GM18519 (cell line): Measurements from ENCODE around the gene ELN.
A peak's percentile ranks its signal among the peaks of the same experiment; 100 is the strongest.

Experiments used
- ATAC-seq: cut with Tn5 transposase; IDR thresholded peaks from one replicate; pipeline ENCODE4 v1.9.1; 2021; ENCODE audit warnings: mild to moderate bottlenecking, moderate library complexity; ENCODE audit not compliant: unreplicated experiment, low FRiP score

The ELN gene

DNA sequence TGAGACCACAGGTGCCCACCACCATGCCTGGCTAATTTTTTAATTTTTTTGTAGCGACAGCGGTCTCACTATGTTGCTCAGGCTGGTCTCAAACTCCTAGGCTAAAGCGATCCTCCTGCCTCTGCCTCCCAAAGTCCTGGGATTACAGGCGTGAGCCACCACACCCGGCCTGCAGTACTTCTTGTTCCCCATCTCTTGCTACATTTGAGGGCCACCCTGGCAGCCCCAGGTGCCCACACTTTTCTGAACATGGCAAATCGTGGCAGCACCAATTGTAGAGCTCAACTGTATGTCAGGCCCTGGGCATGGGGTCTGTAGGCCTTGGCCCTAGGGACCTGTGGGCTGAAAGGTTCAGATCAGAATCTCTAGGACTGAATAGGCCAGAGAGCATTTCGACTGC, 30.5 kb downstream of the ELN start:
- ATAC-seq: no peak

DNA sequence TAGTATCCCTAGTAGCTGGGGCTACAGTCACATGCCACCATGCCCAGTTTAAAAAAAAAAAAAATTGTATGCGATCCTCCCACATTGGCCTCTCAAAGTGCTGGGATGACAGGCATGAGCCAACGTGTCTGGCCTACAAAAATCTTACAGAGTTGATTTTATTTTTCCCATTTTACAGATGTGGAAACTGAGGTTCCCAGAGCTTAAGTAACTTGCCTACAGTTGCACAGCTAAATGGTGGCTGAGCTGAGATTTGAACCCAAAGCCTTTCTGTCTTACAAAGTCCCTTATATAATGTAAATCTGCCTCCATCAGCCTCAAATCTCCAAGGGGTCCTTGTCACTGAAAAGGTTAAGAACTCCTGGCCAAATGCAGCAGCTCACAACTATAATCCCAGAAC, 31.1 kb downstream of the ELN start:
- no peak for ATAC-seq

DNA sequence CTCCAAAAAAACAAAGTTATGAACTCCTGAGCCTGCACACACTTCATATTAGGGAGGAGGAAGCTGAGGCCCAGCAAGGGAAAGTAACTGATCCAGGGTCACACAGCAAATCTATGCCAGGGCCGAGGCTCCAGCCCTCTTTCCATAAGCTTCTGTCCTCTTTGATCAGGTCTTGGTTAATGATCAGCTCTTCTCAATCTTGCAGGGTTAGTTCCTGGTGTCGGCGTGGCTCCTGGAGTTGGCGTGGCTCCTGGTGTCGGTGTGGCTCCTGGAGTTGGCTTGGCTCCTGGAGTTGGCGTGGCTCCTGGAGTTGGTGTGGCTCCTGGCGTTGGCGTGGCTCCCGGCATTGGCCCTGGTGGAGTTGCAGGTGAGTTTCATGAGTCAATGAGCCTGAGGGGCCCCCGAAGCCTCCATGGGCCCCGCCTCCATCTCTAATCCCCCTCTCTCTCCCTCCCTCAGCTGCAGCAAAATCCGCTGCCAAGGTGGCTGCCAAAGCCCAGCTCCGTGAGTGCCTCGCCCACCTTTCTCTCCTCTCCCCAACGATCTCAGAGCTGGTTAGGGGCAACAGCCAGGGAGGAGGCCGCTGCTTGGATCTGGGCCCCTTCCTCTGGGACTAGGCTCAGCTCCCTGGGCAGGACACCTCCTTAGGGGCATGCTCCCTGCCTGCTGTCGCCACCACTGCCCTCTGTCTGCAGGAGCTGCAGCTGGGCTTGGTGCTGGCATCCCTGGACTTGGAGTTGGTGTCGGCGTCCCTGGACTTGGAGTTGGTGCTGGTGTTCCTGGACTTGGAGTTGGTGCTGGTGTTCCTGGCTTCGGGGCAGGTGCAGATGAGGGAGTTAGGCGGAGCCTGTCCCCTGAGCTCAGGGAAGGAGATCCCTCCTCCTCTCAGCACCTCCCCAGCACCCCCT, 32.0 kb downstream of the ELN start:
- ATAC-seq: no peak

DNA sequence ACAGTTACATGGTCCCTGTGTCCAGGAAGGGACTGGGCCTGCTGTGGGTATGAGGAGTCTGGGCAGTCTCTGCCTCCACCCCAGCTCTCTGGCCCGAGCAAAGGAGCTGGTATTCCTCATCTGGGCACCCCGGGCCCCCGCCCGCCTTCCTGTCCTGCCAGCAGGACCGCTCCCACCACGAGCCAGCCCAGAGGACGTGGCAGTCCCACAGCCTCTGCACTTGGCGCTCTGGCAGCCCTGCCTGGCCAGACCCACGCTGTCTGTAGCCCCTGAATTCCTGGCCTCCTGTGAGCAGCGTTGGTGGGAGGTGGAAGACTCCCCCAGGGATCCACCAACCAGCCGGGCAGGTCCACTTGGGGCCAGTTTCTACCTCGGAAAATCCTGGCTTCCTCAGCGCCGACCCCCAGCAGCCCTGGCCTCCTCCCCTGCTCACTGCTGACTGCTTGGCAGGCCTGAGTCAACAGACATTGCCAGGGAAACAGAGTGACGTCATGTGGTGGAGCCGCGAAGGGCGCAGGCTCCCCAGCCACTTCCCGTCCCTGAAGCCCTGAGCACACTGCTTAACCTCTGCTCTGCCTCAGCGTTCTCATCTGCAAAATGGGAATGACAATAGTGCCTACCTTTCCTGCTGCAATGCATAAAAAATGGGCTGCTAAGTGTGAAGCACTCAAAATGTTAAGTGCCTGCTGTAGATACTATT, 34.0 kb downstream of the ELN start:
- ATAC-seq: no peak

DNA sequence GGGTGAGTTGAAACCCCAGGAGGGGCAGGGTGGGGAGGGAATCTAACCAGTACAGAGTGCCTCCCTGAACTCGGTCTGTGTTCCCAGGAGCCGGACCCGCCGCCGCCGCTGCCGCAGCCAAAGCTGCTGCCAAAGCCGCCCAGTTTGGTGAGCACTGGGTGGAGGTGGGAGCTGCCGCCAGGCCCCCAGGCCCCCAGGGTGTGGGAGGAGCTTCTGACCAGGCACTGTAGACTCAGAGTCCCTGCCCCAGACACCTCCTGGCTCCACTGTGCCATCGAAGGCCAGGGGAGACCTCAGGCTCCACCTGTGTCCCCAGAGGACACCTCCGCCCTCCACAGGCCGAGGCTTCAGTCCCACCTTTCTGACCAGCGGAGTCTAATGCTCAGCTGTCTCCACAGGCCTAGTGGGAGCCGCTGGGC, 35.3 kb downstream of the ELN start:
- no peak for ATAC-seq

DNA sequence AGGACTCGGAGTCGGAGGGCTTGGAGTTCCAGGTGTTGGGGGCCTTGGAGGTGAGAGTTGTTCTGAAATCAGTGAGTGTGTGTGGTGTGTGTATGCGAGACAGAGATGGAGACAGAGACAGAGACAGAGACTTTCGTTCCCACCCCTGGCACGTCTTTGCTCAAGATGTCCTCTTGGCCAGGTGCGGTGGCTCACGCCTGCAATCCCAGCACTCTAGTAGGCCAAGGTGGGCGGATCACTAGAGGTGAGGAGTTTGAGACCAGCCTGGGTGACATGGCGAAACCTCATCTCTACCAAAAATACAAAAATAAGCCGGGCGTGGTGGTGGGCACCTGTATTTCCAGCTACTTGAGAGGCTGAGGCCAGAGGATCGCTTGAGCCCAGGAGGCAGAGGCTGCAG, 35.7 kb downstream of the ELN start:
- no peak for ATAC-seq

DNA sequence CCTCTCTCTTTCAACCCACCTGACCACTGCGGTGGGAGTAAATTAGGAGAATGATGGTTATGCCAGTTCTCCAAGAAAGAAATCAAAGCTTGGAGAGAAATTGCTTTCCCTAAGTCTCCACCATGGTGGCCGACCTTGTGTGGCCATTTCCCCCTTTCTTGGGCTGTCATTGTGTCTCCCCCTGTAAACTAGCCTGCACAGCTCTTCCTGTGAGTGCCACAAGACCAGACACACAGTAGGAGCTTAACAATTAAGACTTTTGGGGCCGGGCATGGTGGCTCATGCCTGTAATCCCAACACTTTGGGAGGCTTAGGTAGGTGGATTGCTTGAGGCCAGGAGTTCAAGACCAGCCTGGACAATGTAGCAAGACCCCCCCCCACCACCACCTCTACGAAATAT, 36.7 kb downstream of the ELN start:
- ATAC-seq: no peak

DNA sequence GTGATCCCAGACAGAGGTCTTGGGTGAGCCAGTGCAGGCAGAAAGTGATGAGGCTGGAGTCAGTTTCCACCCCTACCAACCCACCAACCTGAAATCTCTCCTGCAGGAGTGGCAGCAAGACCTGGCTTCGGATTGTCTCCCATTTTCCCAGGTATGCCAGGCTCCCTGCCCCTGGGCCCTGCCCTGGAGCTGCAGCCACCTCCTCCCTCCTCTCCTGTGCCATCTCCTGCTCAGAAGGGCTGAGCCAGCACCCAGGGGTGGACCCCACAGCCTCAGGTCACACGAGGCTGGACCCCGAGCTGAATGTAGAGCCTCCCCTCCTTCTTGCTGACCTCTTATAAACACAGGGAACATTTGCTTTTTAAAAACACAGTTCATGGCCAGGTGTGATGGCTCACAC, 38.7 kb downstream of the ELN start:
- ATAC-seq: no peak

DNA sequence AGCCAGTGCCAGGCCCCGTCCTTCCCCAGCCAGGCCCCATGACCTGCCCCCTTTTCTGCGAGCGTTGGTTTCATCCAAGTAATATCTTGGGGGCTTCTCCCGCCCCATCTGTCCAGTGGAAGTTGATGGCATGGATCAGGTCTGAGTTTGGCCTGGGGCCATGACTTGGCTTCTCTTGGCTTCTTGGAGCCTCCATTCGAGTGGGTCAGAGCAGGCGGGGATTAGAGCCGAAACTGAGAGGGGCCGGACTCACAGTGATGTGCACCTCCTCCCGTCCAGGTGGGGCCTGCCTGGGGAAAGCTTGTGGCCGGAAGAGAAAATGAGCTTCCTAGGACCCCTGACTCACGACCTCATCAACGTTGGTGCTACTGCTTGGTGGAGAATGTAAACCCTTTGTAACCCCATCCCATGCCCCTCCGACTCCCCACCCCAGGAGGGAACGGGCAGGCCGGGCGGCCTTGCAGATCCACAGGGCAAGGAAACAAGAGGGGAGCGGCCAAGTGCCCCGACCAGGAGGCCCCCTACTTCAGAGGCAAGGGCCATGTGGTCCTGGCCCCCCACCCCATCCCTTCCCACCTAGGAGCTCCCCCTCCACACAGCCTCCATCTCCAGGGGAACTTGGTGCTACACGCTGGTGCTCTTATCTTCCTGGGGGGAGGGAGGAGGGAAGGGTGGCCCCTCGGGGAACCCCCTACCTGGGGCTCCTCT, 40.6 kb downstream of the ELN start:
- ATAC-seq: no peak

DNA sequence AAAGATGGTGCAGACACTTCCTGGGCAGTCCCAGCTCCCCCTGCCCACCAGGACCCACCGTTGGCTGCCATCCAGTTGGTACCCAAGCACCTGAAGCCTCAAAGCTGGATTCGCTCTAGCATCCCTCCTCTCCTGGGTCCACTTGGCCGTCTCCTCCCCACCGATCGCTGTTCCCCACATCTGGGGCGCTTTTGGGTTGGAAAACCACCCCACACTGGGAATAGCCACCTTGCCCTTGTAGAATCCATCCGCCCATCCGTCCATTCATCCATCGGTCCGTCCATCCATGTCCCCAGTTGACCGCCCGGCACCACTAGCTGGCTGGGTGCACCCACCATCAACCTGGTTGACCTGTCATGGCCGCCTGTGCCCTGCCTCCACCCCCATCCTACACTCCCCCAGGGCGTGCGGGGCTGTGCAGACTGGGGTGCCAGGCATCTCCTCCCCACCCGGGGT, 41.1 kb downstream of the ELN start:
- ATAC-seq: no peak

DNA sequence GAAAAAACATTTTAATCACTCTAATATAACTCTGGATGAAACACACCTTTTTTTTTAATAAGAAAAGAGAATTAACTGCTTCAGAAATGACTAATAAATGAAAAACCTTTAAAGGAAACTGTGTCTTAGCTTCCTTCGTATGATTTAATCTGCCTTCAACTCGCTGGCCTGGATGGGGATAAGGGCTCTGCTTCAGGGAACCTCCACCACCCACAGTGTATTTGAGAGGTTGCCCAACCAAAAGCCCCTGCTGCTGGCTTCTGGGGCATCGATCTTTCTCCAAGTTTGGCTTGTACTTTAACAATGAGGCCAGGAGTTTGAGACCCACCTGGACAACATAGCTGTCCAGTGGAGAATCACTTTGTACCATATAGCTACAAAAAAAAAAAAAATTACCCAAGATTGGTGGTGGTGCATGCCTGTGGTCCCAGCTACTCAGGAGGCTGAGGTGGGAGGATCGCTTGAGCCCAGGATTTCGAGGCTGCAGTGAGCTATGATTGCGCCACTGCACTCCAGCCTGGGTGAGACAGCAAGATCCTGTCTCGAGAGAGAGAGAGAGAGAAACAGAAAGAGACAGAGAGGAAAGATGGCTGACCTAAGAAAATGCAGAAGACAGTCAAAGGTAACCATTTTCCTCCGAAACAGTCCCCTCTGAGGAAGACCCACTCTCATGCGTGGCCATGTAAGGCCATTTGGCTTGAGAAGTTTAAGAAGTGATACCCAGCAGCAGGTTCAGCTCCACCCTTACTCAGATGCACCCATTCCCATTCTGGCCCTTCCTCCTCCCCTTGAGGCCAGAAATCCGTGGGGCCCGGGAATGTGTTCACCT, 42.0 kb downstream of the ELN start:
- ATAC-seq: no peak

DNA sequence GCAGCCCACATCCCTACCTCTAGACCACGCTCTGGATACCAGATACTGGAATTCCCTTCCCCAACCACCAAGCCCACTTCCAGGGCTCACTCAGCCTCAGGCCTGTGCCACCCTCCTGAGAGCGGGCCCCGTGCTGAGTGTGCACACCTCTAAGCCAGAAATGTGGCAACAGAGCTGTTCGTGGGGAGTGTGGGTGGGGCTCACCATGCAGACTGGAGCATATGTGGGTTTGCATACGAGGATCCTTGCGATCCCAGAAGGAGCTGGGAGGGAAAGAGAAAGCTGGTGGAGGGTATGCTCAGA, 42.6 kb downstream of the ELN start:
- no peak for ATAC-seq

DNA sequence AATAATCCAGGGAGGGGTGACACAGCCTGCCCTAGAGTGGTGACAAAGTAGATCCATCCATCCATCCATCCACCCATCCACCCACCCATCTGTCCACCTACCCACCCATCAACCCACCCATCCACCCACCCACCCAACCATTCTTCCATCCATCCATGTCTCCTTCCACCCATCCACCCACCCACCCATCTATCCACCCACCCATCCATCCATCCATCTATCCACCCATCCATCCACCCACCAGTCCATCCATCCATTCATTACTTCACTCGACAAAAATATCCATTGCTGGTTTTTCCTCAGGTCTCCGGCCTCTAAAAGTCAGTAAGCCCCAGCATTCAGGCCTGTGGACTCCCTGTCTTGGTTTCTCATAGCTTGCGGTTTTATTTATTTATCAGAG, 43.1 kb downstream of the ELN start:
- no peak for ATAC-seq

DNA sequence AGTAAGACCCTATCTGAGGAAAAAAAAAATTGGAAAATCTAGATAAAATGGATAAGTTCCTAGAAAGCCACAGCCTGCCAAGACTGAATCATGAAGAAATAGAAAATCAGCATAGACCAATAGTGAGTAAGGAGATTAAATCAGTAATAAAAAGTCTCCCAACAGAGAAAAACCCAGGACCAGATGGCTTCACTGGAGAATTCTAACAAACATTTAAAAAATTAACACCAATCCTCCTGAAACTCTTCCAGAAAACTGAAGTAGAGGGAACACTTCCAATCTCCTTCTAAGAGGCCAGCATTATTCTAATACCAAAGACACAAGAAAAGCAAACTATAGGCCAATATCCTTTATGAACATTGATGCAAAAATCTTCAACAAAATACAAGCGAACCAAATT, 46.8 kb downstream of the ELN start:
- no peak for ATAC-seq

DNA sequence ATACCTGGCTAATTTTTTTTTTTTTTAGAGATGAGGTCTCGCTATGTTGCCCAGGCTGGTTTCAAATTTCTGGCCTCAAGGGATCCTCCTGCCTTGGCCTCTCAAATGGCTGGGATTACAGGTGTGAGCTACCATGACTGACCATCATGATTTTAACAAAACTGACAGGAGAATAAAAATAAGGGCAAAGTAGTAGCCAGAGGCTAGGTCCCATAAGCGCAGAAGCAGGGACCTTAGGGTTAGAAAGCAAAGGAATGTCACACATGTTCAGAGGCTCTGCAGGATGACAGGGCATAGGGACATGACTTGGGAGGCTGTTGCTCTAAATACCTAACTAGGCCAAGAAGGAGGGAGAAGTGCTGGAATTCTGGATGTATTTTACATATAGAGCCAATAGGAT, 50.5 kb downstream of the ELN start:
- ATAC-seq: no peak

DNA sequence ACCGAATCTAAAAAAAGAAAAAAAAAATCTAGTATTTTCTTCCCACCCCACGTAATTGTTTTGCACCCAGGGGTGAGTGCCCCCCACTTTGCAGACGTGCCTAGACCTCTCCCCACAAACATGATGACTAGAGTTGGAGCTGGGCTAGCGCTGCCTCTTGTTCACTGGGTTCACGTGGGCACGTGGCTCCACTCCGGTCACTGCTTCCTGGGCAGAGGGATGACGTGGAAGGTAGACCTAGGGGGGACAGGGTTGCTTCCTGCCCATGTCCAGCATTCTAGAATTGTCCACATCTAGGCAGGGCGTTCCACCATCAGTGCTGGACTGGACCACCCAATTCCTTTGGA, 54.8 kb downstream of the ELN start:
- no peak for ATAC-seq

DNA sequence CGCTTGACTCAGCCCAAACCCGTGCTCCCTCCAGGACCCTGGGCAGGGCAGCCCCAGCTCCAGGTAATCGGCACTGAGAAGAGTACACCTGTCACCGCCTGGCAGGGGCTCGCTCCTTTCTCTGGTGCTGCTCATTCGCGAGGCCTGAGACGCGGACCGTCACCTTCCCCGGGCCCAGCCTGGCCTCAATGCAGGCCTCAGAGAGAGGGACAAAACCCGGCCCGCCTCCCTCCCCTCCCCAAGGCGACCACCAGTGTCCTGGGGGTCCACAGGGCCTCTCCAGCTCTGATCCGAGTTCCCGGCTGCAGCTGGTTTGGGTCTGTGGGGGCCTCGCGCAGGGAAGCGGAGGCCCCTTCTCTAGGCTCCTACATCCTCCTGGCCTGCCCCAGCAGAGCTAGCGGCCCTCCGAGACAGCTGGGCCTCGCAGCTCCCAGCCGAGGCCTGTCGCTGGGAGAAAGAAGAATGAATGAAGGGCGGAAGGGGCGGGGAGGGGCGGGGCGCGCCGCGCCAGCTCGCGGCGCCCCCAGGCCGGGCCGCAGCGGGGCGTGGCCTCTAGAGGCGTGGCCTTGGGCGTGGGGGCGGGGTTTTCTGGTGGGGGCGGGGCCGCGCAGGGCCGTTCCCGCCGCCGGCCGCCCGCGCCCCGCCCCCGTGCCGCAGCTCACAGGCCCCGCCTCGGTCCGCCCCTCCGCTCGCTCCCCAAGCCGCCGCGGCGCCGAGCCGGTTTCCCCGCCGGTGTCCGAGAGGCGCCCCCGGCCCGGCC, 55.3 kb downstream of the ELN start, which contains the start of gene LIMK1:
Gene LIMK1, plus strand, starts transcription at position 688 of the 760 bp plus-strand sequence. CDS start 187 bp downstream, outside the sequence.
- peak; percentile 37 for ATAC-seq

DNA sequence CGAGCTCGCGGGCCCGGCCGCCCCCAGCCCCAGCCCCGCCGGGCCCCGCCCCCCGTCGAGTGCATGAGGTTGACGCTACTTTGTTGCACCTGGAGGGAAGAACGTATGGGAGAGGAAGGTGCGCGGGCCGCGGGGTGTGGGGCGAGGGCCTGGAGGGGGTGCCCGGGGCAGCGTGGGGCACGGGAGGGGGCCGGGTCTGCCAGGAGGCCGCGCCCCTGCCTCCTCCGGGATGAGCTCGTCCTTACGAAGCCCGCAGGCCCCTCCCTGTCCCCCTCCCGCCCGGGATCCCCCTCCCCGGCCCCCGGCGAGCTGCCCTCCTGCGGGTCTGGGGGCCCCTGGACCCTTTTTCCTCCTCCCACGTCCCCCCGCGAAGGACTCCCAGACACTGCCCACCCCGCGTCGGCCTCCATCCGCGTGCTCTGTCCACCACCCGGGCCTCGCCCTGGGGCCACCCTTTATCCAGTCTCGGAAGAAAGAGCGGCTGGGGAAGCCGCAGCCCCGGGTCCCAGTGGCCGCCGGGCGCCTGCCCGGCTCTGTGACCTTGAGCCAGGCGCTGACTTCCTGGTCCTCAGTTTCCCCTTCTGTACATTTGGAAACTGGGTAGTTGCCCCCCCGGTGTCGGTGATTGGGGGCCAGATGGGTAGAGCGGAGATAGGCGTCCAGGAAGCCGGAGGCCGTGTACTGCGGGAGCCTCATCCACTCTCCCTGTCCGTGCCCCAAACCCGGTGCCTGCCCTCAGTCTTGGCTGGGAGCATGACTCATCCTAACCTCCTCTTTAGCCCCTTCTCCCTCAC, 56.2 kb downstream of the ELN start:
- peak; percentile 14 for ATAC-seq
